ENCODE measurements around the gene DNM1L. TPM values are rescaled to one million over a fixed set of nuclear protein-coding genes. Genes with fewer than 3 reads are reported as not detected.

The DNM1L gene
- total RNA-seq, 1 experiment from 2014 or later, result 95.2 TPM

- H3K27ac ChIP-seq (ENCODE audit: low read length), result no peak overlapping the region
- DNase-seq, result no peak
- H4K20me1 ChIP-seq (ENCODE audit: insufficient read depth, low read depth, low read length), result no peaks in the 10 kb centered on the region
- H3K9ac ChIP-seq (ENCODE audit: low read length), result peak overlapping the region; percentile 93
- no peaks in the 10 kb centered on the region for H3K9me2 ChIP-seq (replicated peaks; ENCODE audit: insufficient read depth, low read length)
- H3K4me3 ChIP-seq (ENCODE audit: low read length), result peak overlapping the region; percentile 87
- H3K4me2 ChIP-seq (ENCODE audit: low read depth, low read length, poor library complexity, severe bottlenecking), result peak overlapping the region; percentile 98
- peaks cover 49% of the 10 kb centered on the region for H3K79me2 ChIP-seq (ENCODE audit: low read length)
- H3K4me1 ChIP-seq (ENCODE audit: low read length), result peaks cover 19% of the 10 kb centered on the region
- no peaks in the 10 kb centered on the region for H3K27me3 ChIP-seq (ENCODE audit: low read length)
- H2AFZ ChIP-seq (ENCODE audit: low read length), result no peak overlapping the region
- no peaks in the 10 kb centered on the region for H3K9me3 ChIP-seq (ENCODE audit: low read length)
- H3K36me3 ChIP-seq (ENCODE audit: insufficient read depth, low read length), result peaks cover 34% of the 10 kb centered on the region; the same call in 1 of the 2 replicates
These were observed 74.5 kb downstream of the DNM1L start for GRCh38 chr12:32753605-32754004.

GRCh38 chr12:32754111-32754510 is 75.0 kb downstream of the DNM1L start:
- no peak for DNase-seq
- peak overlapping the region; percentile 98 for H3K4me2 ChIP-seq (ENCODE audit: low read depth, low read length, poor library complexity, severe bottlenecking)
- H2AFZ ChIP-seq (ENCODE audit: low read length), result no peak overlapping the region
- no peaks in the 10 kb centered on the region for H4K20me1 ChIP-seq (ENCODE audit: insufficient read depth, low read depth, low read length)
- H3K4me1 ChIP-seq (ENCODE audit: low read length), result peaks cover 19% of the 10 kb centered on the region
- H3K9ac ChIP-seq (ENCODE audit: low read length), result peak overlapping the region; percentile 93
- peaks cover 44% of the 10 kb centered on the region for H3K79me2 ChIP-seq (ENCODE audit: low read length)
- H3K27me3 ChIP-seq (ENCODE audit: low read length), result no peaks in the 10 kb centered on the region
- H3K9me3 ChIP-seq (ENCODE audit: low read length), result no peaks in the 10 kb centered on the region
- peaks cover 29% of the 10 kb centered on the region; the same call in 1 of the 2 replicates for H3K36me3 ChIP-seq (ENCODE audit: insufficient read depth, low read length)
- H3K4me3 ChIP-seq (ENCODE audit: low read length), result peak overlapping the region; percentile 87
- H3K27ac ChIP-seq (ENCODE audit: low read length), result peak overlapping the region; percentile 71; the same call in 1 of the 2 replicates
- H3K9me2 ChIP-seq (replicated peaks; ENCODE audit: insufficient read depth, low read length), result no peaks in the 10 kb centered on the region

- Histone ChIP-seq H2AFZ (ENCODE audit: low read length) (peak overlapping the region; percentile 83), H3K9me3 (ENCODE audit: low read length) (no peaks in the 10 kb centered on the region), H3K79me2 (ENCODE audit: low read length) (peaks cover 44% of the 10 kb centered on the region), H4K20me1 (ENCODE audit: insufficient read depth, low read depth, low read length) (no peaks in the 10 kb centered on the region), H3K9ac (ENCODE audit: low read length) (peak overlapping the region; percentile 93), H3K9me2 (replicated peaks; ENCODE audit: insufficient read depth, low read length) (no peaks in the 10 kb centered on the region), H3K4me3 (ENCODE audit: low read length) (peak overlapping the region; percentile 87), H3K36me3 (ENCODE audit: insufficient read depth, low read length) (peaks cover 23% of the 10 kb centered on the region; the same call in 1 of the 2 replicates), H3K27ac (ENCODE audit: low read length) (peak overlapping the region; percentile 71), H3K27me3 (ENCODE audit: low read length) (no peaks in the 10 kb centered on the region), H3K4me2 (ENCODE audit: low read depth, low read length, poor library complexity, severe bottlenecking) (peak overlapping the region; percentile 98), H3K4me1 (ENCODE audit: low read length) (peaks cover 19% of the 10 kb centered on the region)
- peak; percentile 93 for DNase-seq
These were observed 76.1 kb downstream of the DNM1L start for GRCh38 chr12:32755051-32755653.

GRCh38 chr12:32755654-32756475 is 76.8 kb downstream of the DNM1L start, which contains the start of gene YARS2:
Gene YARS2 (minus strand): TSS chr12:32755897. CDS start chr12:32755874, 23 bp downstream.
- peak within 1 kb of the TSS; percentile 76 for H3K27ac ChIP-seq (ENCODE audit: low read length)
- no peaks in the 10 kb centered on the region for H3K27me3 ChIP-seq (ENCODE audit: low read length)
- peaks cover 44% of the 10 kb centered on the region for H3K79me2 ChIP-seq (ENCODE audit: low read length)
- H3K4me2 ChIP-seq (ENCODE audit: low read depth, low read length, poor library complexity, severe bottlenecking), result peak within 1 kb of the TSS; percentile 98
- H3K36me3 ChIP-seq (ENCODE audit: insufficient read depth, low read length), result peaks cover 23% of the 10 kb centered on the region; the same call in 1 of the 2 replicates
- H3K9me2 ChIP-seq (replicated peaks; ENCODE audit: insufficient read depth, low read length), result no peaks in the 10 kb centered on the region
- no peaks in the 10 kb centered on the region for H4K20me1 ChIP-seq (ENCODE audit: insufficient read depth, low read depth, low read length)
- H3K9ac ChIP-seq (ENCODE audit: low read length), result peak within 1 kb of the TSS; percentile 93
- peaks cover 19% of the 10 kb centered on the region for H3K4me1 ChIP-seq (ENCODE audit: low read length)
- peak within 1 kb of the TSS; percentile 97 for H2AFZ ChIP-seq (ENCODE audit: low read length)
- peak; percentile 98 for DNase-seq
- no peaks in the 10 kb centered on the region for H3K9me3 ChIP-seq (ENCODE audit: low read length)
- peak within 1 kb of the TSS; percentile 87 for H3K4me3 ChIP-seq (ENCODE audit: low read length)

GRCh38 chr12:32756476-32757066 is 77.5 kb downstream of the DNM1L start:
- H4K20me1 ChIP-seq (ENCODE audit: insufficient read depth, low read depth, low read length), result no peaks in the 10 kb centered on the region
- H3K4me2 ChIP-seq (ENCODE audit: low read depth, low read length, poor library complexity, severe bottlenecking), result peak overlapping the region; percentile 98
- peaks cover 24% of the 10 kb centered on the region for H3K4me1 ChIP-seq (ENCODE audit: low read length)
- no peaks in the 10 kb centered on the region for H3K27me3 ChIP-seq (ENCODE audit: low read length)
- no peak overlapping the region for H3K27ac ChIP-seq (ENCODE audit: low read length)
- H3K79me2 ChIP-seq (ENCODE audit: low read length), result peaks cover 40% of the 10 kb centered on the region
- no peaks in the 10 kb centered on the region for H3K9me2 ChIP-seq (replicated peaks; ENCODE audit: insufficient read depth, low read length)
- no peak overlapping the region for H3K4me3 ChIP-seq (ENCODE audit: low read length)
- no peaks in the 10 kb centered on the region for H3K9me3 ChIP-seq (ENCODE audit: low read length)
- H2AFZ ChIP-seq (ENCODE audit: low read length), result no peak overlapping the region
- DNase-seq, result no peak
- H3K9ac ChIP-seq (ENCODE audit: low read length), result peak overlapping the region; percentile 93; the same call in 1 of the 2 replicates
- peaks cover 18% of the 10 kb centered on the region; the same call in 1 of the 2 replicates for H3K36me3 ChIP-seq (ENCODE audit: insufficient read depth, low read length)

GRCh38 chr12:32757157-32757556 is 78.1 kb downstream of the DNM1L start:
- Histone ChIP-seq H3K79me2 (ENCODE audit: low read length) (peaks cover 34% of the 10 kb centered on the region), H3K27me3 (ENCODE audit: low read length) (no peaks in the 10 kb centered on the region), H3K9me2 (replicated peaks; ENCODE audit: insufficient read depth, low read length) (no peaks in the 10 kb centered on the region), H3K4me2 (ENCODE audit: low read depth, low read length, poor library complexity, severe bottlenecking) (no peak overlapping the region), H3K9ac (ENCODE audit: low read length) (no peak overlapping the region), H3K36me3 (ENCODE audit: insufficient read depth, low read length) (peaks cover 12% of the 10 kb centered on the region; the same call in 1 of the 2 replicates), H3K4me3 (ENCODE audit: low read length) (no peak overlapping the region), H3K9me3 (ENCODE audit: low read length) (no peaks in the 10 kb centered on the region), H3K4me1 (ENCODE audit: low read length) (peaks cover 29% of the 10 kb centered on the region), H4K20me1 (ENCODE audit: insufficient read depth, low read depth, low read length) (no peaks in the 10 kb centered on the region), H3K27ac (ENCODE audit: low read length) (no peak overlapping the region), H2AFZ (ENCODE audit: low read length) (no peak overlapping the region)
- DNase-seq, result no peak

GRCh38 chr12:32761716-32762115 is 82.6 kb downstream of the DNM1L start:
- H3K4me2 ChIP-seq (ENCODE audit: low read depth, low read length, poor library complexity, severe bottlenecking), result peak overlapping the region; percentile 32
- no peaks in the 10 kb centered on the region for H3K36me3 ChIP-seq (ENCODE audit: insufficient read depth, low read length)
- H3K9me2 ChIP-seq (replicated peaks; ENCODE audit: insufficient read depth, low read length), result no peaks in the 10 kb centered on the region
- no peak overlapping the region for H3K27ac ChIP-seq (ENCODE audit: low read length)
- no peaks in the 10 kb centered on the region for H3K27me3 ChIP-seq (ENCODE audit: low read length)
- no peaks in the 10 kb centered on the region for H3K9me3 ChIP-seq (ENCODE audit: low read length)
- H3K4me1 ChIP-seq (ENCODE audit: low read length), result peaks cover 11% of the 10 kb centered on the region
- H2AFZ ChIP-seq (ENCODE audit: low read length), result peak overlapping the region; percentile 74
- peak; percentile 75 for DNase-seq
- no peak overlapping the region for H3K4me3 ChIP-seq (ENCODE audit: low read length)
- no peak overlapping the region for H3K9ac ChIP-seq (ENCODE audit: low read length)
- no peaks in the 10 kb centered on the region for H3K79me2 ChIP-seq (ENCODE audit: low read length)
- H4K20me1 ChIP-seq (ENCODE audit: insufficient read depth, low read depth, low read length), result no peaks in the 10 kb centered on the region

GRCh38 chr12:32765906-32766305 is 86.8 kb downstream of the DNM1L start:
- H3K27me3 ChIP-seq (ENCODE audit: low read length), result no peaks in the 10 kb centered on the region
- H4K20me1 ChIP-seq (ENCODE audit: insufficient read depth, low read depth, low read length), result no peaks in the 10 kb centered on the region
- no peaks in the 10 kb centered on the region for H3K9me2 ChIP-seq (replicated peaks; ENCODE audit: insufficient read depth, low read length)
- no peak overlapping the region for H3K9ac ChIP-seq (ENCODE audit: low read length)
- no peak overlapping the region for H3K4me2 ChIP-seq (ENCODE audit: low read depth, low read length, poor library complexity, severe bottlenecking)
- no peak overlapping the region for H2AFZ ChIP-seq (ENCODE audit: low read length)
- peaks cover 11% of the 10 kb centered on the region for H3K4me1 ChIP-seq (ENCODE audit: low read length)
- DNase-seq, result no peak
- H3K4me3 ChIP-seq (ENCODE audit: low read length), result no peak overlapping the region
- H3K27ac ChIP-seq (ENCODE audit: low read length), result no peak overlapping the region
- no peaks in the 10 kb centered on the region for H3K36me3 ChIP-seq (ENCODE audit: insufficient read depth, low read length)
- H3K79me2 ChIP-seq (ENCODE audit: low read length), result no peaks in the 10 kb centered on the region
- no peaks in the 10 kb centered on the region for H3K9me3 ChIP-seq (ENCODE audit: low read length)

Measured in Karpas-422 (cell line).